K562 (cell line): Measurements from ENCODE around the gene ZNF80. TPM values are rescaled to one million over a fixed set of nuclear protein-coding genes. Genes with fewer than 3 reads are reported as not detected.
A peak's percentile ranks its signal among the peaks of the same experiment; 100 is the strongest.

Source experiments
- ATAC-seq: fragments of 200-7000 bp; cut with Tn5 transposase; 3 replicates; pipeline ENCODE4 v1.9.1; 2020; ENCODE audit warnings: moderate library complexity
- BruUV-seq: library from RNA; stranded (reverse); fragments of 400-500 nt; replicated peaks from 2 replicates; lab custom pipeline; 2021; lab: Mats Ljungman, UMichigan
- CTCF ChIA-PET: fragments of 300-600 bp; formaldehyde crosslinking; extraction: SDS; loops from one replicate; lab custom pipeline; 2021; ENCODE audit warnings: low intra/inter-chr PET ratio; lab: Yijun Ruan, JAX
- POLR2A ChIA-PET: fragments of 300-600, 350-650 bp; sonication (Branson Sonifier 250); formaldehyde crosslinking; extraction: SDS; loops from one replicate; lab custom pipeline; 2021; ENCODE audit warnings: antibody characterized with exemption, inconsistent platforms; lab: Yijun Ruan, JAX
- DNase-seq, 4 experiments: peaks; one replicate each; pipeline versions ENCODE4 v3.0.0 to v3.0.0-alpha.2; 2011 to 2018; ENCODE audit warnings: low spot score in 3 of 4, mixed read lengths in 3 of 4; ENCODE audit errors: extremely low read depth in 1 of 4
- FAIRE-seq: peaks from 2 replicates; lab custom pipeline; 2011; peaks lifted over from hg19 to GRCh38; lab: Jason Lieb, UNC
- H2AFZ ChIP-seq: 2 replicates; pipeline ENCODE4 v1.6.0; 2011; ENCODE audit warnings: low read depth, low read length, control low read depth, inconsistent platforms
- H3K27ac ChIP-seq: fragments of 200-600 bp; 3 replicates; pipeline ENCODE4 v1.8.0; 2011; ENCODE audit warnings: low read depth, mild to moderate bottlenecking, control low read depth, inconsistent platforms, low read length, moderate library complexity, mixed read lengths; ENCODE audit errors: extremely low read depth
- H3K27me3 ChIP-seq, 2 experiments: fragments of 300-600 bp in 1 of 2; 2 replicates in 1 of 2; 3 replicates in 1 of 2; pipeline versions ENCODE4 v1.6.0 to v1.8.0; 2011; ENCODE audit warnings: inconsistent platforms in 2 of 2, low read length in 2 of 2, mild to moderate bottlenecking in 1 of 2, mixed read lengths in 1 of 2, moderate library complexity in 1 of 2; ENCODE audit not compliant: control insufficient read depth in 2 of 2, insufficient read depth in 2 of 2
- H3K36me3 ChIP-seq: fragments of 300-600 bp; 3 replicates; pipeline ENCODE4 v1.8.0; 2011; ENCODE audit warnings: mild to moderate bottlenecking, low read length, inconsistent platforms; ENCODE audit not compliant: control insufficient read depth, insufficient read depth
- H3K4me1 ChIP-seq, 2 experiments: fragments of 200-600 bp in 1 of 2; replicated peaks in 1 of 2; 2 replicates in 1 of 2; 3 replicates in 1 of 2; pipeline versions ENCODE4 v1.5.1 to v1.8.0; 2011; ENCODE audit warnings: inconsistent platforms in 2 of 2, low read length in 2 of 2, mild to moderate bottlenecking in 1 of 2, mixed read lengths in 1 of 2, moderate library complexity in 1 of 2; ENCODE audit not compliant: control insufficient read depth in 2 of 2, insufficient read depth in 2 of 2
- H3K4me2 ChIP-seq: 2 replicates; pipeline ENCODE4 v1.6.1; 2011; ENCODE audit warnings: low read length, control low read depth, inconsistent platforms, mixed read lengths; ENCODE audit not compliant: insufficient read depth
- H3K4me3 ChIP-seq: fragments of 200-600 bp; sonication (generic), shearing (Covaris generic); 2 replicates; pipeline ENCODE4 v1.5.1; 2016; ENCODE audit warnings: control low read depth, inconsistent platforms
- H3K79me2 ChIP-seq: fragments of 200-600 bp; 3 replicates; pipeline ENCODE4 v1.8.0; 2011; ENCODE audit warnings: low read length, inconsistent platforms; ENCODE audit not compliant: control insufficient read depth, insufficient read depth
- H3K9ac ChIP-seq, 2 experiments: 2 replicates each; pipeline versions ENCODE4 v1.6.0 to v1.6.1; 2011; ENCODE audit warnings: low read depth in 2 of 2, low read length in 2 of 2, control low read depth in 1 of 2, inconsistent platforms in 1 of 2, mild to moderate bottlenecking in 1 of 2, mixed read lengths in 1 of 2; ENCODE audit not compliant: insufficient read depth in 1 of 2
- H3K9me1 ChIP-seq: one replicate; pipeline ENCODE4 v1.6.0; 2011; ENCODE audit warnings: inconsistent platforms, mild to moderate bottlenecking, low read length, moderate library complexity; ENCODE audit not compliant: control insufficient read depth, insufficient read depth
- H3K9me3 ChIP-seq: replicated peaks from 2 replicates; pipeline ENCODE4 v1.5.1; 2011; ENCODE audit warnings: low read depth, low read length, inconsistent platforms; ENCODE audit not compliant: control insufficient read depth, insufficient read depth
- H4K20me1 ChIP-seq: replicated peaks from 2 replicates; pipeline ENCODE4 v1.6.1; 2011; ENCODE audit warnings: low read length, inconsistent platforms, mixed read lengths; ENCODE audit not compliant: control insufficient read depth, insufficient read depth
- C11orf30 ChIP-seq: fragments of 450-650 bp; IDR thresholded peaks from 2 replicates; pipeline ENCODE4 v1.6.1; 2016; ENCODE audit warnings: low read depth, mild to moderate bottlenecking
- CBX2 ChIP-seq: fragments of 200-600 bp; sonication (generic); IDR thresholded peaks from one replicate; pipeline ENCODE4 v1.6.1; 2012; ENCODE audit warnings: mild to moderate bottlenecking, low read length, inconsistent platforms; ENCODE audit not compliant: insufficient read depth, poor library complexity, severe bottlenecking
- DMBX1 ChIP-seq: fragments of 250-450 bp; sonication (Bioruptor Pico); IDR thresholded peaks from 2 replicates; pipeline ENCODE4 v1.8.0; 2022; ENCODE audit warnings: inconsistent platforms, mild to moderate bottlenecking, moderate library complexity, borderline replicate concordance
- MAFF ChIP-seq: IDR thresholded peaks from 2 replicates; pipeline ENCODE4 v1.6.1; 2012; ENCODE audit warnings: low read length, improper control_type of control experiment
- MAFG ChIP-seq: fragments of 450-650 bp; conservative IDR thresholded peaks from 2 replicates; pipeline ENCODE4 v1.6.1; 2016; ENCODE audit warnings: missing genetic modification characterization, missing compliant biosample characterization
- MAFK ChIP-seq: IDR thresholded peaks from 2 replicates; pipeline ENCODE4 v1.6.1; 2011; ENCODE audit warnings: low read length, improper control_type of control experiment
- NCOA6 ChIP-seq: fragments of 450-650 bp; IDR thresholded peaks from 2 replicates; pipeline ENCODE4 v1.6.1; 2017; ENCODE audit warnings: mild to moderate bottlenecking
- NFE2 ChIP-seq: IDR thresholded peaks from 2 replicates; pipeline ENCODE4 v1.6.1; 2014; ENCODE audit warnings: antibody characterized with exemption, low read depth
- NFE2L1 ChIP-seq: fragments of 450-650 bp; IDR thresholded peaks from 2 replicates; pipeline ENCODE4 v1.6.1; 2016; ENCODE audit warnings: missing genetic modification characterization, low read depth, mild to moderate bottlenecking, missing compliant biosample characterization, moderate library complexity, borderline replicate concordance
- RBM15 ChIP-seq: fragments of 200-400 bp; formaldehyde crosslinking; IDR thresholded peaks from 2 replicates; pipeline ENCODE4 v1.6.1; 2018; ENCODE audit warnings: mild to moderate bottlenecking, low read length, moderate library complexity; ENCODE audit not compliant: insufficient read depth
- RERE ChIP-seq: sonication (generic); formaldehyde crosslinking; IDR thresholded peaks from 2 replicates; pipeline ENCODE4 v1.8.0; 2023; ENCODE audit warnings: missing genetic modification reagents, mild to moderate bottlenecking, borderline replicate concordance
- XRCC5 ChIP-seq: fragments of 200-400 bp; formaldehyde crosslinking; IDR thresholded peaks from 2 replicates; pipeline ENCODE4 v1.6.1; 2017; ENCODE audit warnings: low read depth, mild to moderate bottlenecking, low read length
- ZNF316 ChIP-seq: fragments of 450-650 bp; IDR thresholded peaks from 2 replicates; pipeline ENCODE4 v1.6.1; 2016
- WGBS: fragments of 100-300 bp; shearing (Covaris generic); methylation state at CpG from one replicate; pipeline ENCODE4 v1.1.6; 2016; ENCODE audit warnings: low coverage, mixed read lengths; ENCODE audit not compliant: insufficient coverage; ENCODE audit errors: missing lambda C conversion rate; 5-methylcytosine and 5-hydroxymethylcytosine counted together
- in situ Hi-C: fragments of 300-500 bp; cut with MboI; formaldehyde crosslinking; loops from 4 replicates; pipeline ENCODE4 v1.15.0; 2018; ENCODE audit warnings: inconsistent platforms, mixed read lengths
- intact Hi-C: fragments of 100-400 bp; cut with micrococcal nuclease; formaldehyde crosslinking; loops from 2 replicates; pipeline ENCODE4 v1.14.2; 2022
- polyA plus RNA-seq, 8 experiments: library from polyadenylated mRNA; depleted of rRNA in 4 of 8; stranded (reverse) in 5 of 8; unstranded in 3 of 8; fragments of >200 nt; fragmentation: Nextera tagmentation in 2 of 8; fragmentation: Illumina TruSeq in 1 of 8; extraction: Ambion mirVana in 2 of 8; extraction: Trizol in 1 of 8; gene quantifications; 2 replicates each; pipeline versions ENCODE4 v1.2.1 to v1.2.3, GENCODE V29; 2011 to 2014; ENCODE audit warnings: inconsistent platforms in 1 of 8, missing spikeins in 1 of 8
- total RNA-seq, 7 experiments: library from RNA; depleted of rRNA in 6 of 7; stranded (reverse); fragments of >200 nt in 6 of 7; fragmentation: Illumina TruSeq in 2 of 7; extraction: Trizol in 2 of 7; gene quantifications; 2 replicates each; pipeline versions ENCODE4 v1.2.1 to v1.2.3, GENCODE V29; 2011 to 2021; ENCODE audit warnings: low replicate concordance in 1 of 7

The ZNF80 gene
- total and polyA plus RNA-seq, 9 of the 15 experiments (the other 6 are each of a cell fraction or from before 2014, with no cell fraction given): 0.01 to 0.07 (median 0.04) TPM; not detected in 3

- no CpG with 5 or more reads among the region's 1 CpG for WGBS
- H3K9me1 ChIP-seq: no peaks in the 10 kb centered on the region
- no peak overlapping the region for H3K4me3 ChIP-seq
- no peak overlapping the region for H3K4me2 ChIP-seq
- CTCF ChIA-PET: no interaction called here
- H3K36me3 ChIP-seq: no peaks in the 10 kb centered on the region
- no peaks in the 10 kb centered on the region for H3K27me3 ChIP-seq
- DNase-seq: peak in 1 of 4 experiments; percentile 3
- in situ Hi-C loops (no loop called here), intact Hi-C loops (no loop called here)
- H3K27ac ChIP-seq: no peak overlapping the region
- POLR2A ChIA-PET: no interaction called here
- H3K9ac ChIP-seq: no peak overlapping the region
- no peak for ATAC-seq
- FAIRE-seq: no peak
- no peaks in the 10 kb centered on the region for H3K9me3 ChIP-seq
- no peak overlapping the region for H2AFZ ChIP-seq
- H4K20me1 ChIP-seq: no peaks in the 10 kb centered on the region
- no TSS peak for BruUV-seq
- no peaks in the 10 kb centered on the region for H3K79me2 ChIP-seq
- no peaks in the 10 kb centered on the region for H3K4me1 ChIP-seq
- no peak for TF ChIP-seq DMBX1 (CRISPR knock-in tag)
- peak; percentile 78 for TF ChIP-seq ZNF316
- no peak for TF ChIP-seq RBM15
- TF ChIP-seq NFE2L1 (tag): peak; percentile 65
- TF ChIP-seq MAFK: peak; percentile 76; the same call in 1 of the 2 replicates
- no peak for TF ChIP-seq NCOA6
- no peak for TF ChIP-seq CBX2
- peak; percentile 76 for TF ChIP-seq MAFF
- peak; percentile 76 for TF ChIP-seq C11orf30
- TF ChIP-seq NFE2: peak; percentile 80
- TF ChIP-seq XRCC5: no peak
- TF ChIP-seq RERE: no peak
- peak; percentile 87 for TF ChIP-seq MAFG (tag)
Observed at GRCh38 chr3:114274929-114275328, 37.6 kb upstream of the ZNF80 start.
